HG02981 (cell line): ENCODE measurements around the gene LRRC27.

ENCODE experiments used
- ATAC-seq: cut with Tn5 transposase; IDR thresholded peaks from one replicate; pipeline ENCODE4 v1.9.1; 2021; ENCODE audit warnings: mild to moderate bottlenecking, moderate library complexity; ENCODE audit not compliant: unreplicated experiment

Gene LRRC27

GRCh38 chr10:132300582-132300981 lies 31.4 kb upstream of the LRRC27 start:
- ATAC-seq = no peak

- no peak for ATAC-seq
Measured at GRCh38 chr10:132301371-132302330, 30.3 kb upstream of the LRRC27 start.

DNA sequence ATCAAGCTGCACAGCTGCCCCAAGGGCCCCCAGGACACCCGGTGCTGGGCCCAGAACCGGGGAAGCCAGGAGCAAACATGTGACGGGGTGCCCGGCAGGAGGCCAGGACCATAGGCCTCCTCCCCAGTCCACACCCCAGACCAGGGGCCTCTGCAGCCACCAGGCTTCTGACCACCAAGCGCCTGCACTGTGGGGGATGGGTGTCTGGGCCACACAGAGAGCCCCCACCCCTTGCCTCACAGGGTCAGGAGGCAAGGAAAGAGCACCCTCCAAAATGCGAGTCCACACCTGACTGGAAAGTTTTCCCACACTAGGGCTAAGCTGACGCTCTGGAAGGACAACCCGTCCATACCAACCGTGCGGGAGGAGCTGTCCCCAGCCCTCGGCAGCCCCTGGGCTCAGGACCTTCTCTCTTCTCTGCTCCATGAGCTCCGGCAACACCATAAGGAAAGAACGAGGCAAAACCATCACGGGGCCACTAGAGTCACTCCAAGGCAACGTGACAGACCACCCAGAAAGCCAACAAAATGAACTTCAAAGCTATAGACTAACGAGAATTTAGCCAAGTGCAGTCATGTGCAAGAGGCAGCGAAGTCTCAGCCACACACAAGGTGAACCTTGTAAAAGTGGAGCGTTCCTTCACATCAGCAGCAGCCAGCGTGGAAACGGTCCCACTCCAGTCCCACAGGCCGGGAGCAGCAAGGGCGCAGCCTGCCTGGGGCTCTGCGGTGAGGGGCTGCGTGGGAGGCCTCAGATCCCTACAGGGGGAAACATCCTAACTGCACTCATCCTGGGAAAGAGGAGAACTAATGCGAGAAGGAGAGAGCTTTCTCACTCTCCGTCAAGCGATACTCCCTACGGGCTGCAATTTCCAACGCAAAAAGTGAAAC lies 29.3 kb upstream of the LRRC27 start:
- ATAC-seq = no peak

GRCh38 chr10:132303361-132304115 lies 28.5 kb upstream of the LRRC27 start:
- ATAC-seq = no peak

- no peak for ATAC-seq
Measured at GRCh38 chr10:132304756-132305509, 27.1 kb upstream of the LRRC27 start.

DNA sequence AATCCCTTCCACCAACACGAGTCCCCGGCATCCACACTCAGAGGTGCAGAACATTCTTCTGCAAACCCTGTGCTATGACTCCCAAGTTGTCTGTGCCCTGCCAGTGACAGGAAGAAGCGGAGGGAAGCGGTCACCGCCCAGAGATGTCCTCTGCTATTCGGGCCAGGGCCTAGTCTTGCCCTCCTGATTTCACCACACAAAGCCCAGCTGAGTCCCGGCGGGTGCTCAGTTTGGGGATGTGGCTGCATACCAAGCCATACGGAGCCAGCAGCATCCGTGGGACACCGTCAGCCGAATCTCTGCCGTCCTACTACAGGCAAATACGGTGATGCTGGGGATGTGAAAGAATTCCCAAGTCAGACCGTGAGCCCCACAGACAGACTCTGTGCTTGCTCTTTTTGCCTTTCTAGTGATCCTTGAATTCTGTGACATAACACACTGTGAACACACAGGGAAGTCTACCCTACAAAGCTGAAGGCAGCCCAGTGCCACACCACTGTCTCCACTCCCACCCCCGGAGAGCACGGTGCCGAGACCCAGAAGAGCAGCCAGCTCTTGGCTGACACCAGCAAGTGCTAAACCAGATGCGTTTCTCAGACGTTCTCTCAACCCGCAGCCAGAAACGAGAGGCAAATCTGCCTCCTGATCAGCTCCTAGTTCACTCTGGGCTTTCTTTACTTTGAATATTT lies 26.2 kb upstream of the LRRC27 start:
- ATAC-seq = no peak

- no peak for ATAC-seq
Measured at GRCh38 chr10:132306343-132306685, 25.7 kb upstream of the LRRC27 start.

DNA sequence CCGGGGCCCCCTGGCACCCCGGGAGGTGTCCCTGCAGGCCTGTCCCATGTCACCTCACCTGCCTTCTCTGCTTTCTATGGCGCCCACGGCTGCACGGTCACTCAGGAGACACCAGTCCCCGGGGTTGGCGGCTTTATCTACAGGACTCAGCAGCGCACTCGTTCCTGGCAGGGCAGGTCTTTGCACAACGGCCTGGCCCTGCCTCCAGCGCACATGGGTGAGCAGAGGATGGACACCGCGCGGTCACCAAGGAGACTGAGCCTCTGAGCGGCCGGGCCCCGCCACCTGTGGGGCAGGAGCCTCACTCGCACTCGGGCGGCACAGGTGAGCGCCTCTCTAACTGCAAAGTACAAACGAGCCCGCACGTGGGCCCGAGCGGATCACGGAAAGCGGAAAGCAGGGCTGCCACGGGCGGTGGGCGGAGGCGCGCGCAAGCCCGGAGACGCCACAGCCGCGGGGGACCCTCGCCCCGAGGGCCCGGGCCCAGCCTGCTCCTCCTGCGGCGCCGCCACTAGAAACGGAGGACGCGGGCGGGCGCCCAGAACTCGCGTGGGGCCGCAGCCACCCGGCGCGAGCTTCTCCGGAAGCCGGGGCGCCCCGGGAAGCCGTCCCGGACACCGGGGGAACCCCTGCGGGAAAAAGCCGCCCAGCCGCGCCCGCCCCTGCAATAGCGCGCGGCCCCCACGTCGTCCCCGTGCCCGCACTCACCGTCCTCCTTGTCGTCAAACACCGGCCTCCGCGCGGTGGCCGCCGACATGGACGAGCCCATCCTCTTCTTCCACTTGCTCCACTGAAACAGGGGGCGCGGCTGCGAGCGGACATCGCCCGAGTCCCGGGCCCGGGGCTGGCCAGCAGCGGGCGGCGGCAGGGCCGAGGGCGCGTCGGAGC lies 24.9 kb upstream of the LRRC27 start:
- ATAC-seq = peak; percentile 3

DNA sequence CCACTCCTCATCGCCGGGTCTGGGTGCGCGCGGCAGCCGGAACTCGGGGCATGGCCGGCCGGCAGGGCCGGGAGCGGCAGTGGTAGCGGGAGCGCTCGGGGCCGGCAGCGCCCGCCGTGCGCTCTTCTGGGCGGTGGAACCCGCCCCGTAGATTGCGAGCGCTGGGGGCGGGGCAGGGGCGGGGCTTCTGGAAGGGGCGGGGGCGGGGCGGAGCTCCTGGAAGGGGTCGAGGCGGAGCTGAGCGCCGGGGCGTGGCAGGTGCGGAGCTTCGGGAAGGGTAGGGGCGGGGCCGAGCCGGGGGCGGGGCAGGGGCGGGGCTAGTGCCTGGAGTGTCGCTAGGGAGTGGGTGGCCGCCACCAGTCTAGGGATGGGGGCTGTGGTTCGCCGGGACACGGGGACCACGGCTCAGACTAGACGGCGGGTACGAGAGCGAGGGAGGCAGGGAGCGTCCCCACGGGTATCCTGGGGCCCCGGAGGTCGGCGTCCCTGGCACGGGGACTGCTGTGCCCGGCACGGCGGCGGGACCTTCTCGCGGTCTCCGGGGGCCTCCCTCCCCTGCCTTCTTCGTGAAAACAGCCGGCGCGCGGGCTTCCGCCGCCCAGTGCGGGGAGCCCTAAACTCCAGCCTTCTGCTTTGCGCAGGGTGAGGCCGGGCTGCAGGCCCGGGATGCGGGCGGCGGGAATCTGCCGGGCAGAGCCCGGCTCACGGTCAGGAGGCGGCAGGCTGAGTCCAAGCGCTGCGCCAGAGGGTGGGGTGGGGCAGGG lies 24.0 kb upstream of the LRRC27 start, which contains the start of gene STK32C:
Gene STK32C, minus strand, starts transcription at position 128 of the 764 bp plus-strand sequence. Its CDS starts 117 bp downstream, at position 11.
- peak; percentile 67 for ATAC-seq

GRCh38 chr10:132308587-132309470 lies 23.2 kb upstream of the LRRC27 start:
- ATAC-seq = no peak

GRCh38 chr10:132309471-132309865 lies 22.5 kb upstream of the LRRC27 start:
- no peak for ATAC-seq

DNA sequence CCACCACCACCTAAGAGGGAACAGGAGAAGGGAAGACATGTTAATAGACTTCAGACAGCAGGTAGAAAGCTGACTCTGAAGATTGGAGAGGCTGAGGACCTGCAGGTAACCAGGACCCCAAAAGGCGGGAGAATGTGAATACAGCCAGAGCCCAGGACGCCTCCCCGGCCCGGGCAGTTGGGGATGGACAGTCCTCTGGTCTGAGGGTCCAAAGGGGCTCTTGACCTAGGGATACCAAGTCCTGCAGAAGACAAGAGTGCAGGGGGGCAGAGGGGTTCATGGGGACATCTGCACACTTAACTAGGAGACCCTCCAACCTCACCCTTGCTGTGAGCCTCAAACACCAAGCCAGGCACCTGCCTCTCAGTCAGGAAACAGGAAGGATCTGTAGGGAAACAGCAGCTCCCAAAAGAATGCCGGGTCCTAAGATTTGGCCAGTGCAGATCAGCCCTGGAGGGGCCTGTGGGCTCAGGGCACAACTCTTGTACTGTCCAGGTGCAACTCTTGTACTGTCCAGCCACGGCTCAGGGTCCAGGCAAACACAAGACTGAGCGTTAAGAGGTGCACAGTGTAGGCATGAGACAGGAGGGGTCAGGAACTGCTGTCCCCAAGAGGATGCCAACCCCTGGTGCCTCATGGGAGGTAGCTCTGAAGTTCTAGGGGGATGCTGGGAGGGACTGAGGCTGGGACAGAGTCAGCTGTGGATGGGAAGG lies 22.0 kb upstream of the LRRC27 start:
- no peak for ATAC-seq

GRCh38 chr10:132310701-132311337 lies 21.2 kb upstream of the LRRC27 start:
- ATAC-seq = no peak

- no peak for ATAC-seq
Measured at GRCh38 chr10:132311338-132311939, 20.6 kb upstream of the LRRC27 start.

GRCh38 chr10:132313305-132313704 lies 18.7 kb upstream of the LRRC27 start:
- no peak for ATAC-seq
